WERI-Rb-1 (cell line): ENCODE data around the gene TRMT61A.

ENCODE experiments used
- DNase-seq: peaks from one replicate; pipeline ENCODE4 v3.0.0-alpha.2; 2020
- H3K27ac ChIP-seq: fragments of 250-450 bp; sonication (Bioruptor Pico); 2 replicates; pipeline ENCODE4 v1.5.1; 2020; ENCODE audit warnings: mild to moderate bottlenecking, moderate library complexity
- H3K27me3 ChIP-seq: fragments of 250-450 bp; sonication (Bioruptor Pico); 2 replicates; pipeline ENCODE4 v1.5.1; 2021; ENCODE audit warnings: mild to moderate bottlenecking, low read depth, moderate library complexity; ENCODE audit not compliant: insufficient read depth, severe bottlenecking
- H3K36me3 ChIP-seq: fragments of 250-450 bp; sonication (Bioruptor Pico); 2 replicates; pipeline ENCODE4 v1.5.1; 2020; ENCODE audit warnings: mild to moderate bottlenecking, moderate library complexity
- H3K4me3 ChIP-seq: 2 replicates; pipeline ENCODE4 v1.5.1; 2011; ENCODE audit warnings: low read depth, mild to moderate bottlenecking, control low read depth, low read length
- H3K9me3 ChIP-seq: fragments of 250-450 bp; sonication (Bioruptor Pico); 2 replicates; pipeline ENCODE4 v1.5.1; 2021; ENCODE audit warnings: mild to moderate bottlenecking, moderate library complexity; ENCODE audit not compliant: severe bottlenecking
- CTCF ChIP-seq: IDR thresholded peaks from 2 replicates; pipeline ENCODE4 v1.5.1; 2011; ENCODE audit warnings: low read depth, mild to moderate bottlenecking, control low read depth, inconsistent platforms, low read length

TRMT61A gene

GRCh38 chr14:103527408-103528145 is 1.4 kb upstream of the TRMT61A start:
- Histone ChIP-seq H3K27ac (peak overlapping the region; percentile 98), H3K36me3 (peaks cover 13% of the 10 kb centered on the region), H3K27me3 (no peaks in the 10 kb centered on the region), H3K4me3 (peak overlapping the region; percentile 59), H3K9me3 (no peaks in the 10 kb centered on the region)
- TF ChIP-seq CTCF = no peak
- no peak for DNase-seq

- H3K9me3 ChIP-seq = no peaks in the 10 kb centered on the region
- H3K27ac ChIP-seq = peak overlapping the region; percentile 98
- DNase-seq = peak; percentile 74
- H3K36me3 ChIP-seq = peaks cover 13% of the 10 kb centered on the region
- no peak for TF ChIP-seq CTCF
- H3K4me3 ChIP-seq = peak overlapping the region; percentile 59
- no peaks in the 10 kb centered on the region for H3K27me3 ChIP-seq
These were observed 830 bp upstream of the TRMT61A start for GRCh38 chr14:103528146-103528586.

- Histone ChIP-seq H3K27ac (peak overlapping the region; percentile 53), H3K36me3 (peaks cover 20% of the 10 kb centered on the region), H3K27me3 (no peaks in the 10 kb centered on the region), H3K4me3 (peak overlapping the region; percentile 73), H3K9me3 (no peaks in the 10 kb centered on the region)
- no peak for DNase-seq
- no peak for TF ChIP-seq CTCF
These were observed 678 bp downstream of the TRMT61A start for GRCh38 chr14:103529383-103530365.

- TF ChIP-seq CTCF = no peak
- no peaks in the 10 kb centered on the region for H3K27me3 ChIP-seq
- DNase-seq = no peak
These were observed 1.4 kb downstream of the TRMT61A start for GRCh38 chr14:103530390-103530789.

GRCh38 chr14:103530831-103531230 is 1.8 kb downstream of the TRMT61A start:
- no peak overlapping the region for H3K27ac ChIP-seq
- DNase-seq = no peak
- H3K27me3 ChIP-seq = no peaks in the 10 kb centered on the region
- TF ChIP-seq CTCF = no peak
- H3K9me3 ChIP-seq = no peaks in the 10 kb centered on the region
- no peak overlapping the region for H3K4me3 ChIP-seq
- H3K36me3 ChIP-seq = peaks cover 29% of the 10 kb centered on the region

More at GRCh38 chr14:103530390-103530789, 1.4 kb downstream of the TRMT61A start:
- peaks cover 25% of the 10 kb centered on the region for H3K36me3 ChIP-seq
- H3K4me3 ChIP-seq = no peak overlapping the region
- H3K27ac ChIP-seq = no peak overlapping the region
- H3K9me3 ChIP-seq = no peaks in the 10 kb centered on the region
